ENCODE measurements around the gene SLC26A1. TPM values are rescaled to one million over a fixed set of nuclear protein-coding genes. Genes with fewer than 3 reads are reported as not detected.

The SLC26A1 gene
- total RNA-seq, 6 experiments from 2014 or later: 9.6 to 30.9 (median 23.0) TPM

- WGBS (ENCODE audit: insufficient coverage, low coverage, low lambda C conversion rate, missing lambda C conversion rate): 77% methylated on average over 11 of the region's 14 CpGs
- no peaks in the 10 kb centered on the region for H3K27me3 ChIP-seq
- peaks cover 0 to 4% (median 0%) of the 10 kb centered on the region in 4 donors for H3K36me3 ChIP-seq
- DNase-seq: no peak
- H3K4me3 ChIP-seq: no peak overlapping the region
- TF ChIP-seq POLR2A (IDR thresholded peaks at IDR 0.05): no peak
- no peak for ATAC-seq
- H3K9me3 ChIP-seq: no peaks in the 10 kb centered on the region
- H3K27ac ChIP-seq: no peak overlapping the region
- no peaks in the 10 kb centered on the region for H3K4me1 ChIP-seq
- intact Hi-C loops (cut with DNase I): no loop called here
Measured at GRCh38 chr4:956531-957230, 36.5 kb downstream of the SLC26A1 start.

GRCh38 chr4:955931-956381 is 37.2 kb downstream of the SLC26A1 start:
- no peak for DNase-seq
- H3K4me3 ChIP-seq: no peak overlapping the region
- H3K9me3 ChIP-seq: no peaks in the 10 kb centered on the region
- 94% methylated on average over 7 of the region's 12 CpGs for WGBS (ENCODE audit: insufficient coverage, low coverage, low lambda C conversion rate, missing lambda C conversion rate)
- TF ChIP-seq CTCF (IDR thresholded peaks at IDR 0.05) (no peak), POLR2A (IDR thresholded peaks at IDR 0.05) (no peak)
- intact Hi-C loops (cut with DNase I): no loop called here
- no peak overlapping the region for H3K27ac ChIP-seq
- peaks cover 0 to 4% (median 0%) of the 10 kb centered on the region in 4 donors for H3K36me3 ChIP-seq
- H3K4me1 ChIP-seq: no peaks in the 10 kb centered on the region
- H3K27me3 ChIP-seq: no peaks in the 10 kb centered on the region
- ATAC-seq: no peak

GRCh38 chr4:955161-955921 is 37.9 kb downstream of the SLC26A1 start:
- H3K4me3 ChIP-seq: no peak overlapping the region
- DNase-seq (peak in 1 of 3 donors; percentile 36), ATAC-seq (no peak)
- H3K4me1 ChIP-seq: no peaks in the 10 kb centered on the region
- TF ChIP-seq POLR2A (IDR thresholded peaks at IDR 0.05) (no peak), CTCF (IDR thresholded peaks at IDR 0.05) (no peak)
- peaks cover 0 to 4% (median 0%) of the 10 kb centered on the region in 4 donors for H3K36me3 ChIP-seq
- intact Hi-C loops (cut with DNase I): no loop called here
- 100% methylated on average over 3 of the region's 33 CpGs for WGBS (ENCODE audit: insufficient coverage, low coverage, low lambda C conversion rate, missing lambda C conversion rate)
- H3K27ac ChIP-seq: no peak overlapping the region
- H3K9me3 ChIP-seq: no peaks in the 10 kb centered on the region
- no peaks in the 10 kb centered on the region for H3K27me3 ChIP-seq

- no peaks in the 10 kb centered on the region for H3K9me3 ChIP-seq
- no peak for DNase-seq
- ATAC-seq: no peak
- H3K4me3 ChIP-seq: no peak overlapping the region
- H3K36me3 ChIP-seq: peaks cover 0 to 4% (median 0%) of the 10 kb centered on the region in 4 donors
- 88% methylated on average over 15 of the region's 17 CpGs for WGBS (ENCODE audit: insufficient coverage, low coverage, low lambda C conversion rate, missing lambda C conversion rate)
- no peaks in the 10 kb centered on the region for H3K4me1 ChIP-seq
- TF ChIP-seq CTCF (IDR thresholded peaks at IDR 0.05): no peak
- TF ChIP-seq POLR2A (IDR thresholded peaks at IDR 0.05): no peak
- H3K27me3 ChIP-seq: no peaks in the 10 kb centered on the region
- no peak overlapping the region for H3K27ac ChIP-seq
- intact Hi-C loops (cut with DNase I): no loop called here
Measured at GRCh38 chr4:954211-955020, 38.8 kb downstream of the SLC26A1 start.
